ENCODE data around the gene INPP5D.

DNA sequence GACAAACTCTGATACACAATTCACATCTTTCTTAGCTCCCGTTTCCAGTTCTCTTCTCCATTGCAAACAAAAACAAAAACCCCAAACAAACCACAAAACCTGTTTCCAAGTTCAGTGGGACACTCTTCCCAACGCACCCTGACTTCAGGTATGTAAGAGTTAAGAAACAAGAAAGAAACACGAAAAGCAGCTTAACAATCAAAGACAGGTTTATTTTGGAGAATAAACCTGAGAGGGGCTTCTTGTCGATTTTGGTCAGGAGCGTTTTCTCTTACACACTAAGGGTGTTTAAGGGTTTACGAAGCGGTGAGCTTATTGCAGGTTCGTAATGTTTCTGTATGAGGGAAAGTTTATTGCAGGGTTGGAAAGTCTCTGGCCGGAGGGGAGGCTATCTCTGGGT, 190.4 kb downstream of the INPP5D start:
- TF ChIP-seq, protein P1, sequence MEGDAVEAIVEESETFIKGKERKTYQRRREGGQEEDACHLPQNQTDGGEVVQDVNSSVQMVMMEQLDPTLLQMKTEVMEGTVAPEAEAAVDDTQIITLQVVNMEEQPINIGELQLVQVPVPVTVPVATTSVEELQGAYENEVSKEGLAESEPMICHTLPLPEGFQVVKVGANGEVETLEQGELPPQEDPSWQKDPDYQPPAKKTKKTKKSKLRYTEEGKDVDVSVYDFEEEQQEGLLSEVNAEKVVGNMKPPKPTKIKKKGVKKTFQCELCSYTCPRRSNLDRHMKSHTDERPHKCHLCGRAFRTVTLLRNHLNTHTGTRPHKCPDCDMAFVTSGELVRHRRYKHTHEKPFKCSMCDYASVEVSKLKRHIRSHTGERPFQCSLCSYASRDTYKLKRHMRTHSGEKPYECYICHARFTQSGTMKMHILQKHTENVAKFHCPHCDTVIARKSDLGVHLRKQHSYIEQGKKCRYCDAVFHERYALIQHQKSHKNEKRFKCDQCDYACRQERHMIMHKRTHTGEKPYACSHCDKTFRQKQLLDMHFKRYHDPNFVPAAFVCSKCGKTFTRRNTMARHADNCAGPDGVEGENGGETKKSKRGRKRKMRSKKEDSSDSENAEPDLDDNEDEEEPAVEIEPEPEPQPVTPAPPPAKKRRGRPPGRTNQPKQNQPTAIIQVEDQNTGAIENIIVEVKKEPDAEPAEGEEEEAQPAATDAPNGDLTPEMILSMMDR (IDR thresholded peaks at IDR 0.05; ENCODE audit: low read length), result no peak
- TF ChIP-seq EZH2 (IDR thresholded peaks at IDR 0.05; ENCODE audit: borderline replicate concordance, low read length), result no peak

All from OCI-LY1 (cell line).